Measurements from ENCODE around the gene ITGB2.
"Not testable (repeated sequence)": the region's sequence is repeated elsewhere in the genome, so short reads cannot be mapped to it uniquely, and the experiment has no call there.

Gene ITGB2

DNA sequence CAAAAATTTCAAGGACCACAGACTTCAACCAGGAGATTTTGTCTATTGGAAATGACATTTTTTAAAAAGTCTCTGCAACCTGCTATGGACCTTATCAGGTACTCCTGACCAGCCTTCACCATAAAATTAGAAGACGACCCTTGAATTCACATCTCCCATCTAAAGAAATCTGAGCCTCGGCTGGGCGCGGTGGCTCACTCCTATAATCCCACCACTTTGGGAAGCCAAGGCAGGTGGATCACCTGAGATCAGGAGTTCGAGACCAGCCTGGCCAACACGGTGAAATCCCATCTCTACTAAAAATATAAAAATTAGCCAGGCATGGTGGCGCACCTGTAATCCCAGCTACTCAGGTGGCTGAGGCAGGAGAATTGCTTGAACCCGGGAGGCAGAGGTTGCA is 41.5 kb downstream of the ITGB2 start:
- not testable (repeated sequence) for DNase-seq

DNA sequence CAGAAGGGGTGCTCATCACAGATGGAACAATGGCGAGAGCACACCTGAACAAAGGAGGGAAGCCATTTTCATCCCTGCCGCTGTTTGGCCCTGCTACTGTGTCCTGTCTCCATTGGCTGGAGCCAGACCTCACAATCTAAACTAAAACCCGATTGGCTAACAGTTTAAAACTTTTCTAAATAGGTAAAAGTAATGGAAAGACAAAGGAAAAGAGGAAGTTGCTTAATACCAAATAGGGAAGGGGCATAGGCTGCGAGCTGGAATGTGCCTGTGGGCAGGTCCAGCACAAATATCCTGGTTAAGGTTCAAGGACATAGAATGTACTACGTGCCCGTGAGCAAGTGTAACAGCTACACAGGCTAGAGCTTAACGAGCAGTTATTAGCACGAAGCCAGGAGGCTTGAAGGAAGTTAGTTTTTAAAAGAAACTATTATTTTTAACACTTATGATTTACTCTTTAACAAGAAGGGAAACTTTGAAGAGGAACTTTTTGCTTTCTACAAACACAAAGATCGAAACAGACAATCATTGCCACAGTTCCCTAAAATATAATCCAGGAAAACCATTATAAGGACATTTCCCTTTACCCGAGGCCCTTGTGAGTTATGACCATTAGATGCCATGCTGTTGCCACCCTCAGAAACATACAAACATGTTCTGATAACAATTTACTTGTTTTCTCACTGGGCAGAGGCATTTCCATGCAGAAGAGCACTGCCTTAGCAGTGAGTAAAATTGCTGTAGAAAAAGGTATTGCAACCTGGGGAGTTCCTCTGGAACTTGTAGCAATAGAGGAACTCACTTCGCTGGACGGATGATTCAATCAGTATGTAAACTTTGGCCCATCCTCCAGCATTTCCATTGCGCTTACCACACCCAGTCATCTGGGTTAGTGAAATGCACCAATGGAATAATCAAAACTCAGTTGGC is 42.4 kb downstream of the ITGB2 start:
- DNase-seq: no peak

DNA sequence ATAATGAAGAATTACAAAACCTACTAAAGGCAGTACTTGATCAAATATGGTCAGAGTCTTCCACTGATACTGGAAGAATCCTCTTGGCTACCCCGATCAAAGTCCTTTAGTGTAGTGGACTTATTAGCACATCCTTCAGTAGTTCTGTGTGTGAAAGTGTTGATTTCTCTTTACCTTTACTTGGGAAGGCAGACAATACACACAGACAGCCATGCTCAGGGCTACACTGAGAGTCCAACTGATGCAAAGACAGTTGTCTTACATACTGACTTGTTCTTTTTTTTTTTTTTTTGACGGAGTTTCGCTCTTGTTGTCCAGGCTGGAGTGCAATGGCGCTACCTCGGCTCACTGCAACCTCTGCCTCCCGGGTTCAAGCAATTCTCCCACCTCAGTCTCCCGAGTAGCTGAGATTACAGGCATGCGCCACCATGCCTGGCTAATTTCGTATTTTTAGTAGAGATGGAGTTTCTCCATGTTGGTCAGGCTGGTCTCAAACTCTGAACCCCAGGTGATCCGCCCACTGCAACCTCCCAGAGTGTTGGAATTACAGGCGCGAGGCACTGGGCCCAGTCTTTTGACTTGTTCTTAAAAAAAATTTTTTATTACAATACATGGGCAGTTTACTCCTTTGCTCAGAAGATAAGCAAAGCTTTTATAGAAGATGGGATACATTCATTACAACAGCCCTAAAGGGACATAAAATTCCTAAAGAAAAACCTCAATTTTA is 43.7 kb downstream of the ITGB2 start:
- no peak for DNase-seq

DNA sequence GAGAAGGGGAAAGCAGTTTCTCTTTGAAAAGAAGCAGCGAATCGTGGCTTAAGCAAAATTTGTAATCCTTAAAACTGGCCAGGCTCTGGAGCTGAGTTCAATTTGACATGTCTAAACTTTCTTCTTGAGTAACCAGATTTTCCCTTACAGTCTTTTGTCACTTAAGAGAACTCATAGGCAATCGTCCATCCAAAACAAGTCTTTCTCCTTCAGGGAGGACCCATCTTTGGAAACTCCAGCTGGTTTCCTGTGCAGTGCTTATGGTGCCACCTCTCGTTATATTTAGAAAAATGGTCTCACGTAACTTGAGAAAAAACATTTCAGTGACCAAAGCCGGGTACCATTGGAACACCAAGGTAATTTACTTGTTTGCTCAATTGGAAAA is 45.4 kb downstream of the ITGB2 start:
- DNase-seq: no peak

DNA sequence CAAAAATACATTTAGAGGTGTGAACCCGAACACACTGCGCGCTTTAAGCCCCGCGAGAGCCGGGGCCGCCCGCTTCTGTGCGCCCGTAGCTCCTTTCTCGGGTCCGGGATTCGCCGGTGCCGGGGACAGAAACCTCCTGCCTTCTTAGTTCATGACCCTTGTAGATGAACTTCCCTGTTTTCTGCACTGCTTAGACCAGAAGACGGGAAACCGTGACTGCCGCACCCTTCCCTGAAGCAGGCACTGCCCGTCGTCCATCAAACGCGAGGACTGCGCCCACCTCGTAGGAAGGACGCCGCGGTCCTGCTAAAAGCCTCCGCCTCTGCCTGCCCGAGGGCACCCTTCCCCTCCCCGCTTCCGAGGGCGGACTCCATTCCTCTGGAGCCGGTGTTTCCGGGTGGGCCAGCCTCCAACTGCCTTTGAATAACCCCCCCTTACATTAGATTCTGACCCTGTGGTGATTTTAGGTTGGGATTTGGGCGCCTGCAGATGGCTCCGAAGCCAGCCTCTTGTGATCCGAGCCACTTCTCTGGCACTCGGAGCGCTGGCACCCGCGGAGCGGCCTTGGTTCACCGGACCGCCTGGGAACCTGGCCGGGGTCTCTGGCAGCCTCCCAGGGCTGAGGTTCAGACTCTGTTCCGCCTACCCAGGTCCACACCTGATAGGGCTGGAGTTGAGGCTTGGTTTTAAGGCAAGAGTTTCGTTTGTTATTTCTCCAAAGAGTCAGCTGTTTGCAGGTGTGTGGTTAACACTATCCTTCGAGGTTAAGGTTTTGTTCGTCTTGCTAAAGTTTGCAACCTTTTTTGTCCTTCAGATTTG is 46.0 kb downstream of the ITGB2 start:
- peak; percentile 63 for DNase-seq

DNA sequence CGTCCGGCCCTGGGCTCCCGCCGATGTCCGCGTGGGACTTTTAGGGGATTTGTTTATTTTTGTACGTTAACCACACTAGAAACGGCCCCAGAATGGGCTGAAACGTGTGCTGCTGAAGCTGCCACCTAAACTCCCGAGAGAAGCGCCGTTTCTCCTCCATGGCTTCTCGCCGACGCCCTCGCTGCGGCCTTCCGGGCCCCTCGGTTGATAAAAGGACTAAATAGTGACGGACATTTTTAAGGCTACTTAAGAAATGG is 46.5 kb downstream of the ITGB2 start:
- DNase-seq: no peak

DNA sequence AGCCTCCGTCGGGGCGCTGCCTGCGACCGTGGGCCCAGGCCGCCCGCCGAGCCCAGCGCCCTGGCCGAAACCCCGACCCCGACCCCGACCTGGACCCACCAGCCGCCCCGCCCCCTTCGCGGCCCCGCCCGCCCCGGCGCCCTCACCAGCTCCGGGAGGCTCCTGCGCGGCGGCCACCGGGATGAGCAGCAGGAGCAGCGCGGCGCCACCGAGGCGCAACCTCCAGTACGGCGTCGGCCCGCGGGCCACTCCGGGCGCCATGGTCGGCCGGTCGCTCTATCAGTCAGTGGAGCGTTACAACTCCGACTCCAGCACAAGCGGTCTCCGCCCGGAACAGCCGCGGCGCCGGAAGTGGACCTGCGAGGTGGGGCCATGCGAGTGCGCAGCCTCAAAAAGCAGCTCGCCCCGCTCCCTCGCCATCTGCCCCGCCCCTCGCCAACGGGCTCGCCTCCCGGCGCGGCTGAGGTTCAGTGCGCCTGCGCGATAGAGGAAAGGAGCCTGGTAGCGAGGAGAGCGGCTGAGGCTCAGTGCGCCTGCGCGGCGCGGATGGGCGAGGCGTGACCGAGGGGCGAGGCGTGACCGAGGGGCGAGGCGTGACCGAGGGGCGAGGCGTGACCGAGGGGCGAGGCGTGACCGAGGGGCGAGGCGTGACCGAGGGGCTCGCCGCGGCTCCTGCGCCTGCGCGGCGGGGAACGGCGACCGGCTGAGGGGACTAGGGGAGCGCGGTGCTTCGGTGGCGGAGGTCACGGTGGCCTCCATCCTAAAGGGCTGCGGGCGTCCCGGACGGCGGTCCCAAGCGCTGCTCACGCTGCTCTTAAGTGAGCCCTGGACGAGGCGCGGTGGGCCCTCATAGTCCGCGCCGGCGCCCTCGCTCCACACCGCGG is 47.1 kb downstream of the ITGB2 start, which contains the start of gene PTTG1IP:
TSS of gene PTTG1IP (minus strand) at position 335 of the 884 bp plus-strand sequence. CDS start at position 261, 74 bp downstream.
- DNase-seq: peak; percentile 99

DNA sequence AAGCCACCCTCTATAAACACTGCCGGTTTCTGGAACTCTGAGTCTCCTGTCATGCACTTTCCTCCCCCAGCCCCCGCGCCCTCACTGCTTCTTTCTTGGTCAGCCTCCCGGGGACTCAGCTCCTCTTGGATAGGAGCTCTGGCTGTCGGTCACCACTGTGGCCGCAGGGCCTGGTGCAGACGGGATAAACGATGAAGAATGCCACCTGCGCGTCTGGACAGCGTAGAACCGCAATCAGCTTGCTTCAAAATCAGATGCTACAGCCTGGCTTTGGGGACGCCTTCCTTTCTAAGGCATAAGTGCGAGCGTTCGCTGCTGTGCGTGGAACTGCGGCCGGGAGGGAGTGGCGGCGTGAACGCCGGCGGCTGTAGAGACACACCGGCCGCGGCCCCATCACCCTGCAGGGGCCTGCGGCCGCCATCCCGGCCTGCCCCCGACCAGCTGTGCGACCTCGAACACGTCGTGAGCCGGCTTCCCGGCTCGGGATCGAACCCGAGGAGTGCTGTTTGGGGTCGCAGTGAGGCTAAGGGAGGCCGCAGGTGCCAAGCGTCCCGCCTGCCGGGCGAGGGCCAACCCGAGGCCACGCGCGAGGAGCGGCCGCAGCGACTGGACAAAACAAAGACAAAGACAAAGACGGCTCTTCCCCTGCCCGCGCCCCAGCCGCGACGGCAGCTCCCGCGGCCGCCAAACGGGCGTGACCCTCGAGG is 47.9 kb downstream of the ITGB2 start:
- peak; percentile 60 for DNase-seq

DNA sequence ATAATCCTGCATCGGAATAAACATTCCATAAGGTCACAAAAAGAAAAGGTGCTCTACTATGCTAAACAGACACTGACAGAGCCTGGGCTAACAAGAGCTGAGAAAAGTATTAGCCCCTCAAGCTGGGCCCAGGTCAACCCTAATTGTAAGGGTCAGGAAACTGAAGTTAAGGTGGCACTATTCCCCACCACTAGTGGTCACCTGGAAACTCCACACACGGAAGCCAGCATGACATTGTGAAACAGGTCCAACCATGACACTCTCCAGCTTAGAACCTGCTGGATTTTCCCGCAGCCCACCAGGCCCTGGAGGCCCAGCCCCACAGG is 48.4 kb downstream of the ITGB2 start:
- no peak for DNase-seq

DNA sequence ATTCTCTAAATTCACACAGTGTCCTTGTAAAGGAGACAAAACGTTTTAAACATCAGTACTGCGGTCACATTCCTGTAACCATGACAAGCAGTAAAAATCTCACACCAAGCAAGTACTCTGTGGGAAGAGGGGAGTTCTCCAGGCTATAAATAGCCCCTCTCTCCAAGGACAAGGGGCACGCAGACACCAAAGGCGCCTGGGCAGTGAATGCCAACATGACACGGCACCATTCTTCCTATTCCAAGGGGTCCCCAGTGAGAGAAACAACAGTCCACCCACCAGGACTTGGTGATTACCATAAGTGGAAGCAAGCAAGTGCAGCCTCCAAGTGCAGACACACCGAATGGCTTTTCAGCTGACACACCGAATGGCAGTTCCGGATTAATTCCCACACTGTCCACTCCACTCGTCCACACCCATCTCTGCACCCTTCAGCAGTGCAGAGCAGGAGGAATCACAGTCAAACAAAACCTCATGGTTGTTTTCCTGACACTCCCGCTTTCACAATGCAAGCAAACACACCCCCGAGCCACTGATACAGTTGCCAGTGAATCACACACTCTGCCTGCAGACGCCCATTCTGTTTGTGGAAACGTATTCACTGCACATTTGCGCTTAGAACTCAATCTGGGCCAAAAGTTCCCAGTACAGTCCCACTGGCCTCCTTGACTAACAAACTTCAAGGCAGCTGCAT is 49.0 kb downstream of the ITGB2 start:
- DNase-seq: no peak

DNA sequence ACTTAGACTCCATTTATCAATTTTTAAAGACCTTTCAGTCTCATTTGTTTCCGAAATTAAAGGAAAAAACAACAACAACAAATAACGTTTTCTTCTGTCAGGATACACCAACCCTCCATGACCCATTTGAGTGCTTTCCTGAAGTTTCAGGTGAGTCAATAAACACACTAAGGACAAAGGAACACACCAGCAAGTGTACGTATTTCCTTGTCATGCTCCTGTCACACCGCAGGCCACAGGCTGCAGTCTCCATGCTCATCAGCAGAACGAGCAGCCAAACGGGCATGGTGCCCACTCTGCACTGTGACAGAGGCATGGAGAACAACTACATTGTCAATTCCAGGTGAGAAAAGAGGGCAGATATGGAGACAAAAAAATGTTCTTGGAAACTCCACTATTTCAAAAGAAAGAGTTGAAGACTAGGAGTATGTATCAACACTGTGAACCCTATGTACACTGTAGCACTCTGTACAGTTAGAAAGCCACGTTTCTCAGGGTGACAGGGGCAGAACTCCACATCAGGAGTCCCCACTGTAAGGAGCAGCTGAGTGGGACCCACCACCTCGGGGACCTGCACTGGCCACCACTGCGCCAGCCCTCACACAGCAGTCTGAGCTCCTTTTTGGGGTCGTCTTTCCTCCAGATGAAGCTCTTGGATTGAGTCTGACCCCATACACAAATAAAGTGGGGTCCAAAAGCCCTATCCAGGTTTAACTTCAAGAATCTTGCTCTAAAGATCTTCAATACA is 49.8 kb downstream of the ITGB2 start:
- DNase-seq: no peak

DNA sequence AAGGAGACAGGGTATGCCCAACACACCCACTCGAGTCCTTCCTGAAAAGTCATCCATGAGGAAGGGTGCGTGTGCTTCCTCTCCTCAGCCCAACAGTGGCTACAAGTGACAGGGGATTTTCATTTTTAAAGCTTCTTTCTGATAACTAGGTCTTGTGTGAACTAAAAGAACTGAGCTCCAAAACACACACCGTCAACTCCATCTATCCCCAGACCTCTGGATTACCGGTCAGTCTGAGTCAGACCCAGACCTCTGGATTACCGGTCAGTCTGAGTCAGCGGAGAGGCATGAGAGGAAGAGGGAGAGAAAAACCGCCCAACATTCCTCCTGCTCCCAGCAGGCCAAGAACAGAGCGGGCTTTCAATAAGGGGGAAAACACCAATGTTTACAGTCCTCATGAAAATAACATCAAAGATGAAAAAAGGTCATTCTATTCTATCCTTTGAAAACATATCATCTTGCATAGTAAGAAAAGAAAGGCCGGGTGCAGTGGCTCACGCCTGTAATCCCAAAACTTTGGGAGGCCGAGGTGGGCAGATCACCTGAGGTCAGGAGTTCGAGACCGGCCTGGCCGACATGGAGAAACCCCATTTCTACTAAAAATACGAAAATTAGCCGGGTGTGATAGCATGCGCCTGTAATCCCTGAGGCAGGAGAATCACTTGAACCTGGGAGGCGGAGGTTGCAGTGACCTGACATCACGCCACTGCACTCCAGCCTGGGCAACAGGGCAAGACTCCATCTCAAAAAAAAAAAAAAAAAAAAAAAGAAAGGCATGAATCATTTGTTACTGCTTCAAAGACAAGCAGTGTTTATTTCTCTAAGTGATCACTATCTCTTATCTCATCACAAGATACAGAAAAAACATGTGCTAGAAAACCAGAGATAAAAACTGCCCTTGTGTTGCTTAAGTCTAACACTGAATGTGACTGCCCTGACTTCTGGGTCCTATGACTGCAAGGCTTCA is 50.6 kb downstream of the ITGB2 start:
- no peak for DNase-seq

DNA sequence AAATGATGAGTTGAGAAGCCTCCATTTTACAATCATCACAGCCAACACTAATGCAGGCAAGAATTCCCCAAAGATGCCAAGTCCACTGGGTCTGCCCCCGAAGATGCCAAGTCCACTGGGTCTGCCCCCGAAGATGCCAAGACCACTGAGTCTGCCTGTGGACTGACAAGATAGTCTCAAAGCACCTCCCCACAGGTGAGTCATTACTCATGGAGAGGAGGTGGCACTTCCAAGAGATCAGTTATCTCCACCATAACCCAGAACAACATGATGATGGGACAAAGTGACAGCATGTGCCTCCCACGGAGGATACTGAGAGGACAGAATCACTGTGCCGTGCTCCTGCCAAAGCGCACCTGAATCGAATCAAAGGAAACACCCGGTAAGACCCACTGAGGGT is 52.0 kb downstream of the ITGB2 start:
- no peak for DNase-seq

DNA sequence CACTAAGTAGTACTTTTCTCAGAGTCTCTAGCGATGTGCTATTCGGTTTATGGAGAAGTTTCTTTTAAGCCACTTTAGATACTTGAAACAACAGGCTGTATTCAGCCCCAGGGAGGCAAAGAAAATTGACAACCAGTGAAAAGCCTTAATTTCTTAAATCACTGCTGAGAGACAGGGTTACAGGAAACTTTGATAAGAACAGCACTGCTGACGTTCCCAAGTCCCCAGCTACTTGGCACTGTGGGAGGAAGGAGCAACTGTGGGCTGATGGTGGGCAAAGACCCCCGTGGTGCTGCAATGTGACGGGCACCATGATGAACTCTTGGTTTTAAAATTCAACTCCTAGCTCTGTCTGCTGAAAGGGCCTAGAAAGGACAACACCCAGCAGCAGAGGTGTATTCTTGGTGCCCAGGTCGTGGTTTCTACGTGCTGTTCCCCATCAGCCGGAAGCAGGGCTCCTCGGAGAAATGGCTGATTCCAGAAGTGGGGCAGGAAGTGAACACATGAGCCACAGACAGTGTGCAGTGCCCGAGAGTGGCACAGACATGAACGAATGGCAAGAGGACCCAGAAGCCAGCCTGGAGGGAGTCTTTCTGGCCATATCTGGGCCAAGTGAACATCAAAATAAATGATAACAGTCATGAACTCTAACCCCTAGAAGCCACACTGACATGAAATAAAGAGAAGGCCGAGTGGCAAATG is 52.5 kb downstream of the ITGB2 start:
- DNase-seq: no peak

DNA sequence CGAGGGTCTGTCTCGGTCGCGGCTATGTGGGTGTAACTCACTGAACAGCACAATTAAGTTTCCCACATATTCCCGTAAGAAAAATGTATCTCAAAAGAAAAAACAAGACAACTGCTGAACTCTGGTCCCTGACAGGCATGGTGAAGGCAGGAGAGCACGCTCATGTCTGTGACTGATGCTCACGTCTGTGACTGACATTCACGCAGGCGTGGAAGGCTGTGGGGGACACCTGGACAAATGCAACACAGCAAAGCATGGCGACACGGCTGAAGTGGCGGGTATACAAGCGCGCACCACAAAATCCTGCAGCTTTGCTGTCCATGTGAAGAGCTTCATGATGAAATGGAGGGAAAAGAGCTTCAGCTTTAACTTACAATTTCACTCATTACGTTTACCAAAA is 53.2 kb downstream of the ITGB2 start:
- DNase-seq: no peak

DNA sequence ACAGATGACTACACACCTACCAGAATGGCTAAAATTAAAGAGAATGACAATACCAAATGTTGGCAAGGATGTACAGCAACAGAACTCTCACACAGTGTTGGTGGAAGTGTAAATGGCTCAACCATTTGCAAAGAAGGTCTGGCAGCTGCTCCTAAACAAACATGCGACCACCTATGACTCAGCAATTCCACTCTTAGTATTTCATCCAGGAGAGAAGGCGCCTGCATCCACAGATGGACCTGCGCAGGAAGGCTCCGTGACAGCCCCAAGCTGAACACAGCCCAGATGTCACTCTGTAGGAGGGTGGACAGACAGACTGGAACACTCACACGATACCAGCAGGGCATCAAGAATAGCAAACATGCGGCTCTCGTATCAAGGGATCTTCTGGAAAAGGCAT is 53.9 kb downstream of the ITGB2 start:
- DNase-seq: no peak

DNA sequence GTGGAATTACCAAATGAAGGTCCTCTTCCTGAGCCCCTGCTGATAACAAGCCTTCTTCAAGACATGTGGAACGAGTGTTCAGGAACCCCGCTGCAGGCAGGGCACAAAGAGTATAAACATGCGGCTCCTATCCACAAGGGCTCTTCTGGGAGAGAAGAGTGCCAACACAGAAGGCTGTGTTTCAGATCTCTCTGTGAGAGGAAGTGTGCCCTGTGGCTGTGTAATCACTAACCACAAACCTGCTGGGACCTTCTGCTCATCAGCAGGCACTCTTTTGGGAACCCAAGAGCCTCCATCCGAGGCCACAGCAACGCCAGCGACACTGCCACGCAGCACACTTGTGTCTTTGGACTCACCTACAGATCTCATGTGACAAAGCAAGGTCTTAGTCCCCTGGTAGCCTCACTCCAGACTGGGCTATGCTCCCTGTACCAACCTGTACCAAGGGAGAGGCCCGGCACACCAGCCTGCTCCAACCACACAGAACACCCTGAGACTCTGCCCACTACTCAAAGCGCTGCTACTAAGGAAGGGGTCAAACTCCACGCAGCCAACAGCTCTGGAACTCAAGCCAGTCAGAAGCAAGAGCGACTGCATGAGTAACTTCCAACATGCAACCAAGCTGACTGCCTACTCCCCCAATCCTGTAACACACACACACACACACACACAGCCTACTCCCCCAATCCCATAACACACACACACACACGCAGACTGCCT is 55.0 kb downstream of the ITGB2 start:
- no peak for DNase-seq
